ENCODE data around the gene RBM43.
"Not testable (repeated sequence)": the region's sequence is repeated elsewhere in the genome, so short reads cannot be mapped to it uniquely, and the experiment has no call there.

The RBM43 gene

DNA sequence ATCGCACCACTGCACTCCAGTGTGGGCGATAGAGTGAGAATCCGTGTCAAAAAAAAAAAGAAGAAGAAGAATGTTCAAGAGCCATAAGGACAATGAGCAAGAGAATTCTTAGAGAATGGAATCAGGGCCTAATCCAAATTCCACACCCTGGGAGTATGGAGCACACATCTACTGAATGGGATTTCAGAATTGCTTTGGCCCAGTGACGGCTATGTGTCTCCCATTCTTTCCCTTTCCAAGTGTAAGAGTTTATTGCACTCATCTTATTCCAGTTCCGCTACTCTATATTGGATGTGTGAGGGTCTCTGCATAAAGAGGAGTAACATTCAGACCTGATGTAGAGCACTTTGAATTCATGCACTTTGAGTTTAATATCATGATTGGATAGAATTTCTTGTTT is 5.9 kb upstream of the RBM43 start:
- DNase-seq = no peak

DNA sequence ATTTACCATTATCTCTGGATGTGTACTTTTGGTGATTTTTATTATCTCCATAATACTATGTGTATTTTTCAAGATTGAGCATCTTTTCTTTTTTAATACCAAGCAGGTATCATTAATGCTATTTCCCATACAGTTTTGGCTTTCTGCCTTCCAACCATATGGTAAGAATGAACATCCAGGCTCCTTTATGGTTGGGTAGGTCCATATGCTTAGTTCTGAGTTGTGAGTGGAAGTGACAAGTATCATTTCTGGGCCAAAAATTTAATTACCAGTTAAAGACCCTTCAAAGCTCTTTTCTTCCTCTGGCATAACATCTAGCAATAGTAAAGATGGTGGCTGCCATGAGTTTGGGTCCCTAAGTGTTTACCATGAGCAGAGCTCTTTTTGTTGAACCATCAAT is 4.3 kb upstream of the RBM43 start:
- DNase-seq = no peak

DNA sequence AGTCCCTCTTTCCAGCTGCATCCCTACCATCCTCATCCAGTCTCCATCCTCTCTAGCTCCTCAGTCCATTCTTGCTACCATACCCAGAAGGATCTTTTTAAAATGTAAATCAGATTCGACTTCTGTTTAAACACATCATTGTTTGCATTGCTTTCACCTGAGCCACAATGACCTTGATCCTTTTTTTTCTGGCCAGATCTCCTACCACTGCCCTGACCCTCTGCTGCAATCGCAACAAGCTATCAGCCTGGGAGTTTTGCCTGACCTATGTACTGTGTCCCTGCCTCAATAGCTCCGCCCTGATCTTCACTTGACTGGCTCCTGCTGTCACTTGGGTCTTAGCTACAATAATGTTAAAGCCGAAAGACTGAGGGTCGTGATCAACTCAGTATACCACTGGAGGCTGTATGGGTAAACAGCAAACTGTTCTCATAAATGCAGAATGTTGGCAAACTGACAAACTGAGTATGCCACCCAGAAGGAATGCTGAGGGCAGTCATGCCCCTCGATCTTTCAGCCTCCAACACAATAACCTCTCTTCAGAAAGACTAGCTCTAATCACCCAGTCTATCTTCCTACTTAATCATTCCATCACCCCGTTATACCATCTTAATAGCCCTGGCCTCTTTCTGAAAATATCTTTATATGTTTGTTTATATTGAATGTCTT is 2.6 kb upstream of the RBM43 start:
- DNase-seq = no peak

DNA sequence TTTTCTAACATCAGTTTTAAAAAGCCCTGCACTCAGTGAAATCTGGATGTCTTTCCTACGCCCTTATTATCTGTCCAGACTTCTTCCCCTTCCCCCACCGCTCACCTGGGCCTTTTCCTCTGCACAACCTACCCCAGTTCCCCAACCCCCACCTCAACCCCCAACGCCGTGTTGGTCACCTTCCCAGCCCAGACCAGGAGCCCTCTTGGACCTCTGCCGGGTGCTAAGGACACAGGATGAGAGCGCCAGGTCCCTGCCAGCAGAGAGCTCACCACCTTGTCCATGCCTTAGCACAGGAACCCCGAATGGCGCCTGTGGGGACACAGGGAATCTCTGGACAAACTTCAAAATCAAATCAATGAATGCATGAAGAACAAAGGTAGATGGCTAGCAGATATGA is 966 bp upstream of the RBM43 start:
- DNase-seq = no peak

DNA sequence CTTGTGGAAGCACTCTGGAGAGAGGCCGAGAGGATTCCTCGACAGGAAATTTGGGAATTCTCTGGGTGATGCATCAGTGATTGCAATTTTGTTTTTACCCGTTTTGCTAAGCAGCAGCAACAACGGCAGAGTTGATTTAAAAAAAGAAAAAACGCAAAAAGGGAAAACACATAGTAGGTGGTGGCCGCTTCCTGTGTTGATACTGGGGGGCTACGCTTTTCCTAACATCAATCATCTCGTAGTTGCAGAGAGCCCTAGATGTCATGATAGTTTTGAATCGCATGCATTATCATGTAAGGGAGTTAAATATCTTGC is 271 bp upstream of the RBM43 start:
- no peak for DNase-seq

DNA sequence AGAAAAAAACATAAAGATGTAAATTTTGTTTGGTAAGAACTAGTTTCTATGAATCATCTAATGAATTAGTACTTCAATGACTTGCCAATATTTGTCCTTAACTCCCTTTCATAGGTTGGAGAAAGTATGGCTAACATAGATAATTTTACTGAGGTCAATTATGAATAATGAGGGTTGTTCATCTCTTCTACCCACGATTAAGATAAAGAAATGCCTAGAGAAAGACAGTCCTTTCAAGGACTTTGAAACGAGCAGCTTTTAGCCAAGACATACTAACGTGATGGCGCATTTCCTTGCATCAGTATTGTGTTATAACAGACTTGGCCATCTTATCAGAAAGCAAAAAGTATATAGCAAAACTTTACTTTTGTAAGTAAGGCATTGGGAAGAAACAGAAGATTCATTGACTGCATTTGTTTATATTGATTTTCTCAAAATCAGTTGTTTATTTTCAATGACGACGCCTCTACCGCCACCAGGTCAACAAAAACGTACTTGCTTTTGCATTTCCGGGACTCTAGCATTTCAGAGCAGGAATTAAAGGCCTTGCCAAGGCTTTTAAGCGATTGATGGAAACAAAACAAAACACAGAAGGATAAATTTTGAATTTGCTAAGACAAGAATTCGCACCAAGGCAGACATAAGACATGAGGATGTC is 961 bp downstream of the RBM43 start:
- no peak for DNase-seq

DNA sequence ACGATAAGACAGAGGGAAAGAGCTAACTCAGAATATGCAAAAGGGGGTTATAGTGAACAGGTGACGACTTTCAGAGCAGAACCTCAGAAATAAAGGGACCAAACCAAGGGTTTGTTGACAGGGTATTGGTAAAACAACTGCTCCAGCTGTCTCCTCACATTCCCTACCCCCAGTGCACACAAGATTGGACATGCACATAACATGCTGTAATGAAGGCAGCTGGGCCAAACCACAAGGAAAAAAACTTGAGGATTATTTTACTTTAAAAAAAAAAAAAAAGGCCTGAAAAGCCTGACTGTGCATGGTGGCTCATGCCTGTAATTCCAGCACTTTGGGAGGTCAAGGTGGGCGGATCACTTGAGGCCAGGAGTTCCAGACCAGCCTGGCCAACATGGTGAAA is 3.5 kb downstream of the RBM43 start:
- no peak for DNase-seq

DNA sequence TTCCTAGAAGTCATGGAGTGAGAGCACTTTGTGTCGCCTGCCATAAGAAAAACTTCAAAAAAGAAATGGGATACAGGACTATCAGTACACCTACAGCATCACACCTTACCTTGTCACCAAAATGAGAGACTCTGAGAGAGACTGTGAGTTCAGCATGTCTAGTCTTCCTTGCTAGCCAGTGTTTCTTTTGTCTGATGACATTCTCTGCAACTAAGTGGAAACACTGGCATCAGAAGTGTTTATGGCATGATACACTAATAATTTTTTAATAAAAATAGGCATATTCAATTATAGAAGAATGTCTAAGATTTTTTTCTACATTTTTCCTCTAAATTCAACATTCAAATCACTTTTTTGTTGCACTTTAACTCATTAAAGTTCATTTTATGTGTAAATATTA is 9.0 kb downstream of the RBM43 start:
- DNase-seq = no peak

DNA sequence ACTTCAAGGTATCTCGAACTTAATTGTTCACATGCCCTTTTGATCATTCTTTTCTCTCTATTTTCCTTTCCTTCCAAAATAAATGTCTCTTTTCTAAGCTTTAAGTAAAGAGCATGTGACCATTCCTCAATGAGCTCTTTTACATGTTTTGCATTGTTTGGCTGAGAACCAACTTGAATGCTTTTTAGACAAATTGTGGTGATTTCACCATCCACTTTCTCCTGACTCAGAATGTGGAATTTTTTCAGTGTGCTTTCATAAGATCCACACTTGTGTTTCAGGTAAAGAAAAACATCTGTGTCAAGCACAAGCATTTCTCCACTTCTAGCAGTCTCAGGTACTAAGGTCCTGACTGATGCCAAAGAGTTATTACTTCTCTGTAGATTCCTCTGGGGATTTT is 10.7 kb downstream of the RBM43 start:
- peak; percentile 58 for DNase-seq

DNA sequence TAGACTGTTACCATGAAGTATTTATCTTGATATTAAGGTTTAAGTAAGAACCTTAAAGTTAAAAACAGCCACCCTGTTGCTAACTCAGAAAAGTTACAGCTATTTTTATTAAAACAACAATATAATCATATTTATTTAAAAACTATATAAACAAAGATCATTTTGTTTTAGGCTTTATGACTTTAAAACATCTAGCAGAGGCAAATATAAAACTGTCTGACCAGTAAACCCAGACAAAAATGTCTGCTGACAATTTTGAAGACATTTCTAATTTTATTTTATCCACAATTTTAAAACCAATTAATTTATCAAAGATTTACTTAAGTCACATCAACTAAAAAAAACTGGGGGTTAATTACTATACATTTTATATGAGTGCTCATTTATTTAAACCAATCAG is 14.2 kb downstream of the RBM43 start:
- no peak for DNase-seq

DNA sequence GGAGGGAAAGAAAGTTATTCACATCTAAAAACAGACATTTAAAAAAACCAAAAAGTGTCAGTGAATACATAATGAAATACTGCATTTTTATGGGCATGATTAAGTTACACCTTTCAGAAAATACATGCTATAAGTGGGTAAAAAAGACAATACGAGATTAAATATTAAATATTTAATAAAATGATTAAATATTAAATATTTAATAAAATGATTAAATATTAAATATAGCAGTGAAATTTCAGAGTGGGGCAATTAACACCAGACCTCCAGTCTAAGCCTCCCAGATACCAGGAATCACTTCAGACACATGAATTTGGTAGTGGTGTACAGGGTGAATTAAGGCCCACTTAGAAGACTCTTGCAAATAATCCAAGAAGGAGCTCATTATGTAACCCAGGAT is 15.5 kb downstream of the RBM43 start:
- no peak for DNase-seq

DNA sequence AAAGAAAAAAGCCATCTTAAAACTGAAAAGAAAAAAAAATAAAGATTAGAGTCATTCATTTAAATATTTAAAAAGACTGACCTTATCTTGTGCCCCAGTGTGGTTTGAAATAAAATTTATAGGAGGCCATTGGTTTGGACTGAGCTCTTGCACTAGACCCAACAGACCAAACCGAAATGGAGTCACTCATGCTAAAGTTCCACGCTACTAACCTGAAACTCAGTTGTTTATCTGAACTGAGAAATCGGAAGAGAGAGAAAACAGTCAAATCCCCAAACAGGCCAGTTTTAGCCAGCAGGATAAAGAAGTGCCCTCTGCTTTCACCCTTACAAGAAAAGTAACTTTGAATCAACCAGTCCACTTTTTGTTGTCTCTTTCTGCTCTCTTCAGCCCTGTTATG is 18.2 kb downstream of the RBM43 start:
- no peak for DNase-seq

DNA sequence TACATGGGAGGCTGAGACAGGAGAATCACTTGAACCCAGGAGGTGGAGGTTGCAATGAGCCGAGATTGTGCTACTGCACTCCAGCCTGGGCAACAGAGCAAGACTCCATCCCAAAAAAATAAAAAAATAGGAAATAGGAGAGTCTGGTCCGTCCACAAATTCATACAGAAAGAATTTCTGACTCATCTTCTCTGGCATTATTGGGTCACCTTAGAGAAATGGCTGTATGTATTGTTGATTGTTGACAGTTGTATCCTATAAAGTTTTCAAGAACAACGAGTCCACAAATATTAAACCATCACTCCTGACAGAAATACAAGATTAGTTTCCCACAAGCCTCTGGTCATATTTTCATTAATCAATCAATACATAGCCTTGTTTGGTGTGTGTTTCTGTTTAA is 20.4 kb downstream of the RBM43 start:
- DNase-seq = no peak

DNA sequence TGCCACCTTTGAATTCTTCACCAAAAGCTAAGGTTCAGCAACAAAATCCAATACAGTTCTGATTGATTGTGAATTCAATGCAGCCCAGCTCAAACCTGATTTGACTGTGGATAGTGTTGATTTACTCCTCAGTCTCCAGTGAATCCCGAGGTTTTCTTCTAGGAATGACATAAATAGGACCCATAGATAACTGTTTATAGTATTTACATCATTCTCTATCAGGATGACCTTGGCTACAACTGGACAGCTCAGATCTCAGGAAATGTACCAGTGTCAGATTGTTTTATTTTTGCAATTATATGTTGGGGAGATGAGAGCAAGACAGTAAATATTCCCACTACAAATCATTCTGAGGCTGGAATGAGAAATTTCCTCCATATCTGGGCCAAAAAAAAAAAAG is 21.2 kb downstream of the RBM43 start:
- DNase-seq = no peak

DNA sequence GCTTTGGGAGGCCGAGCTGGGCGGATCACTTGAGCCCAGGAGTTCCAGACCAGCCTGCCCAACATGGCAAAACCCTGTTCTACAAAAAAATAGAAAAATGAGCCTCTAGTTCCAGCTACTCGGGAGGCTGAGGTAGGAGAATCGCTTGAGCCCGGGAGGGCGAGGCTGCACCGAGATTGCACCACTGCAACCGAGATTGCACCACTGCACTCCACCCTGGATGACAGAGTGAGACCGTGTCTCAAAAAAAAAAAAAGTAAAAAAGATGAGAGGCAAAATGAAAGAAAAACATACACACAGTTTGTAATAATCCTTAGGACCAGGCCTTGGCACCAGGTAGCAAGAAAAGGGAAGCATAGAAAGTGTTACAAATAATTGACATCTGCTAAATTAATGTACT is 22.0 kb downstream of the RBM43 start:
- no peak for DNase-seq

DNA sequence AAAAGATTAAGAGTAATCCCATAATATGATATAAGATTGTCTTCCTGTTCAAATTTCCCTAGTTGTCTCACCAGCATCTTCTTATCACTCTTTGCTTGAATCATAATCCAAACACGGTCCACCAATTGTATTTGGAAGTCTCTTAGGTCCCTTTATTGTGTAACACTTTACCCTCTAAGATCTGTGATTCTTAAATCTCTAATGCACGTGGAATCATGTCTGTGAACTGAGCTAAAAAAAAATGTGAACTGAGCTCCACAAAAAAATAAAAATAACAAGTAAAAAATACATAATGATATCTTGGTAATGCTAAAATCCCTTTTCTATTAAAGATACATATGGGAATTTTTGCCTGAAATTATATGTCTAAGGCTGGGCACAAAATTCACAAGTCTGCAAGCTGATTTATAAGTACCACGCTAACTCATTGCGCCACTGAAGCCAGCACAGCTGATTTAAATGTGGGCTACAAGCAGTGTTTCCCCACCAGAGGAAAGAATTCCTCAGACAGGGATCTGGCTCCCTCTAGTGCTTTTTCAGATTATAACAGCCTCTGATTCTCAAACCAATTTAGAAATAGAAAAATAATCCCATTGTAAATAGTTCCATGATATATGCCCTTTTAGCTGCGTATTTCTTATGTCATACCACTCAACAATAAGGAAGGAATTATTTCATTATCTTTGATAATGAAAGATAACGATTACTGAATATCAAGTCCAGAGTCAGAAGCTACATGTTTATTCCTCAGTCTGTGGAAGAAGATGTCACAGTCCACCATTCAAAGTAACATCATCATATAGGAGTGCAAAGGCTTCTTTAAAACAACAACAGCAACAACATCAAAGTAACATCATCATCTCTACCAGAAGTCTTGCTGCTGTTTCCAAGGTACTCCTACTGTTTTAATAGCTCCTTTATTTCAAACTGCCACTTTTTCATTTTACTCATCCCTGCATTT is 22.9 kb downstream of the RBM43 start:
- peak; percentile 73 for DNase-seq

DNA sequence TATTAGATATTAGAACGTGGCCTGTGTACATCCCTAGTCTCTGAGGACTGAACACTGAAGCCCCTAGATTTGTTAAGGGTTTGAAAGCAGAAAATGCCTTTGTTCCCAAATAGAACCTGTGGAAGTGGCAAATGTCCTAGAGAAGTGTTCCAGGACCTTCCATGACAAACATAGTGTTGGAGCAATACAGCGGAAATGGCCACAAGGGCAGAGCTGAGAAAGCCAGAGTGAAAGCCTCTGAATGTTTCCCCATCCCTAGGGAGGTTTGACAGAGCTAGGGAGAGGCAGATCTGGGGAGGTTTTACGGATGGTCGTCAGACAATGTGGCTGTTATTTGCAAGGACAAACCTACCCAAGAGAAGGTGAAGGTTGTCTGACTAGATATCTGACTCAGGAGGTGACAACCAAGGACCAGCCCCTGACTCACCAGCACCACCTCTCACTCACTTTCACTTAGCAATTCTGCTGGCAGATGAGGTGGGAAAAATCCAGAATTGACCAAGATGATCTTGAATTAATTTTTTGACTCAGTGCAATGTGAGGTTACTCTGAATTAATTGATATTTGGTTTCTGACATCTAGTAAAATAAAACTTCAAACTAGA is 24.1 kb downstream of the RBM43 start:
- DNase-seq = no peak

DNA sequence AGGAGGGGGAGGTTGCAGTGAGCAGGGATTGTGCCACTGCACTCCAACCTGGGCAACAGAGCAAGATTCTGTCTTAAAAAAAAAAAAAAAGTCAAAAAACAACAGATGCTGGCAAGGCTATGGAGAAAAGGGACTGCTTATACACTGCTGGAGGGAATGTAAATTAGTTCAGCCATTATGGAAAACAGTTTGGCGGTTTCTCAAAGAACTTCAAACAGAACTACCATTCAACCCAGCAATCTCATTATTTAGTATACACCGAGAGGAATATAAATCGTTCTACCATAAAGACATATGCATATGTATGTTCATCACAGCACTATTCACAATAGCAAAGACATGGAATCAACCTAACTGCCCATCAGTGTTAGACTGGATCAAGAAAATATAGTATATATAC is 27.9 kb downstream of the RBM43 start:
- not testable (repeated sequence) for DNase-seq

DNA sequence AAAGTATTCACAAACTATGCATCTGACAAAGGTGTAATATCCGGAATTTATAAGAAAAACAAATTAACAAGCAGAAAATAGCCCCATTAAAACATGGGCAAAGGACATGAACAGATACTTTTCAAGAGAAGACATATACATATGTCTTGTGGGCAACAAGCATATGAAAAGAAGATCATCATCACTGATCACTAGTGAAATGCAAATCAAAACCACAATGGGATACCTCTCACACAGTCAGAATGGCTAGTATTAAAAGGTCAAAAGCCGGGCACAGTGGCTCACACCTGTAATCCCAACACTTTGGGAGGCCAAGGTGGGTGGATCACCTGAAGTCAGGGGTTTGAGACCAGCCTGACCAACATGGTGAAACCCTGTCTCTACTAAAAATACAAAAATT is 28.4 kb downstream of the RBM43 start:
- not testable (repeated sequence) for DNase-seq

DNA sequence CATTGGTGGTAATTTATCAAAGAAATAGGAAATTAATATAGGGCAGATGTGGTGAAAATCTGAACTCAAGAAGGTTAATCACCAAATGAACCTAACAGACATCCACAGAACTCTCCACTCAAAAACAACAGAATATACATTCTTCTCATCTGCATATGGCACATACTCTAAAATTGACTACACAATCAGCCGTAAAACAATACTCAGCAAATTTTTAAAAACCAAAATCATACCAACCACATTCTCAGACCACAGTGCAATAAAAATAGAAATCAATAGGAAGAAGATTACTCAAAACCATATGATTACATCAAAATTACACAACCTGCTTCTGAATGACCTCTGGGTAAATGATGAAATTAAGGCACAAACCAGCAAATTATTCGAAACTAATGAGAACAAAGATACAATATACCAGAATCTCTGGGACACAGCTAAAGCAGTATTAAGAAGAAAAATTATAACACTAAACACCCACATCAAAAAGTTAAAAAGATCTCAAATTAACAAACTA is 31.0 kb downstream of the RBM43 start:
- no peak for DNase-seq

DNA sequence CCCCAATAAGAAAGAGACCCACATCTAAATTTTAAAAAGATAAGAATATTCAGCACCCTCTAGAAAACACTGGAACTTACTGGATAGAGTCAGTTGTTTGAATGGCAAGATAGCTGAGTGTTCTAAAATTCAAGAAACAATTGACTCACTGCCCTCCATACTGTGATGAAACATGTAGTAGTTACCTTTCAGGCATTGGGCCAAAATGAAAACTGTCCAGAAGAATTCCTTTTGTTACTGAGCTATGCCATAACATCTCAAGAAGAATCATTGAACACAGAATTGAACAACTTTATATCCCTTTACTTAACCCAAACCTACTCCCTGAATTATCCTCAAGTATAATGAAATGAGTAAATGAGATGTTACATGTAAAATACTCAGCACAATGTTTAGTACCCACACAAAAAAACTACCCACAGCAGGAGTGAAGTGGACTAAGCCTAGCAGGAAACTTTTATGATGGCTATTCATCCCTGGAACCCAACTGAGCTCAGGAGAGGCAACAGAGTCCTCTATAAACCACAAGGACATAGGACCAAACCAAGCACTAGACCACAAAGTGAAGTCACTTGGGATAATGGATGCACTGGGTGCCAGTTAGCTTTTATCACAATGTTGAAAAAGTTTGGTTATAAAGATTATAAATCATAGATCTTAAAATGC is 32.7 kb downstream of the RBM43 start:
- DNase-seq = no peak

DNA sequence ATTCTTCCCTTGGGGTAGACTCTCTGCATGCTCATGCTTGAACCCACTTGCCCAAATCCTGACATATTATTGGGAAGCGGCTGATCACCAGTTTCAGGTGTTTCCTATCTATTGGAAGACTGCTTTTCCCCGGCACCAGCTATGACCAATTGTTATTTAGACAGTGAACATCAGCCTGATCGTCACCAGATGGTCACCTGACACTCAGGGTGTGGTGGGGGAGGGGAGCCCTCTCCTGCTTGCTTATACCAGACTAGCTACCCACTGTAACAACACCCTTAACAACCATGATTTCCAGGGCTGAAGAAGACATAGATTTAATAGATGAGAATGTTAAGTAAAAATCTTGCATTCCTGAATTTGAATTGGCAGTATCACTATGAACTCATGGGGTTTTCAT is 44.3 kb downstream of the RBM43 start:
- DNase-seq = no peak

DNA sequence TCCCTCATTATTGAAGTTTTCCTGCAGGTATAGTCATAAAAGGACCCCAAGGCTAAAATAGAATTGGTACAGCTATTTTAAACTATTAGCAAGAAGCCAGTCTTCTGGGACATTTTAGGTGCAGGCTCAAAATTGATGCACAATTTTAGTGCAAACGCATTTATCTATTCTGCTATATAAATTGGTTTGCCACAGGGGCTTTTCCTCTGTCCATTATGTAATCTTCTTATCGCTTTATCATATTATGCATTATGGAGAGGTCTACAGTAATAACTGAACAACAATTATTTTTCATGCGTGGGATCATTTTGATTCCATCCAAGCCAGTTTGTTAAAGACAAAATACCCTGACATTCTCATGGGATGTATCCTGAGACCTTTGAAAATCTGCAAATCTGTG is 54.6 kb downstream of the RBM43 start:
- DNase-seq = no peak

Measured in amniotic stem cell (primary cell).